BLaER1 treated with 17β-estradiol and CSF1 and Interleukin-3, amounts not matched to agents 10 nM and 100 nM (cell line): ENCODE results near the gene FGF7.
A peak's percentile ranks its signal among the peaks of the same experiment; 100 is the strongest.
"Not testable (repeated sequence)": the region's sequence is repeated elsewhere in the genome, so short reads cannot be mapped to it uniquely, and the experiment has no call there.

Experiments used
- H3K27ac ChIP-seq, 11 experiments: shearing (Covaris generic); formaldehyde crosslinking; 2 replicates each; pipeline ENCODE4 v1.8.1; 2022
- H3K27me3 ChIP-seq, 11 experiments: shearing (Covaris generic); formaldehyde crosslinking; 2 replicates each; pipeline ENCODE4 v1.8.1; 2022
- H3K36me3 ChIP-seq, 11 experiments: shearing (Covaris generic); formaldehyde crosslinking; 2 replicates each; pipeline ENCODE4 v1.8.1; 2022
- H3K4me1 ChIP-seq, 10 experiments: shearing (Covaris generic); formaldehyde crosslinking; 2 replicates each; pipeline ENCODE4 v1.8.1; 2022
- H3K4me2 ChIP-seq, 11 experiments: shearing (Covaris generic); formaldehyde crosslinking; 2 replicates each; pipeline ENCODE4 v1.8.1; 2022
- H3K4me3 ChIP-seq, 10 experiments: shearing (Covaris generic); formaldehyde crosslinking; 2 replicates each; pipeline ENCODE4 v1.8.1; 2022
- H3K9ac ChIP-seq, 11 experiments: shearing (Covaris generic); formaldehyde crosslinking; 2 replicates each; pipeline ENCODE4 v1.8.1; 2022
- H3K9me3 ChIP-seq, 11 experiments: shearing (Covaris generic); formaldehyde crosslinking; replicated peaks in 1 of 11; 2 replicates each; pipeline ENCODE4 v1.8.1; 2022
- H4K20me1 ChIP-seq, 11 experiments: shearing (Covaris generic); formaldehyde crosslinking; 2 replicates each; pipeline ENCODE4 v1.8.1; 2022
- Cebpa-rat ChIP-seq, 11 experiments: shearing (Covaris generic); IDR thresholded peaks; 2 replicates each; pipeline ENCODE4 v1.8.1; 2022

FGF7 gene

DNA sequence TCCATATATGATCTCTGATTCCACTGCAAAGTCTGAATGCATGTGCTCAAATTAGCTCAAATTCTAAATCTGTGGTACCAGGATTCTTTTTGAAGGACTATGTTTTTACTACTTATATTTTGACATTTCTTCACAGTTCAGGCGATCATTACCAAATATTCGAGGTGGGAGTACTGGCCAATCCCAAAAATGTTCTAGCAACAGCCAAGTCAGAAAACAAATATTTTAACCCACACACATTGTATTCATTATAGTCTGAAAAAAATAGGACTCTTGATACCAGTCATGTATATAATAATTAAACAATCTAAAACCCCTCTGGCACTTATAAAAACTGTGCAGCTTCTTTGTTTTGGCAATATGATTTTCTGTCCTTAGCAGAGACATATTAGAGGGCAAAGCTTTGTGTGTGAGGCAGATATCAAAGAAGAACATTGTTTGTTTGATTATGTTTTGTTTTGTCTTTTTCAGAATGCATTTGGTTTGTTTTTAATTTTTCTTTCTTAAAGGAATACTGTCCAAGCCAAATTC, 37.4 kb downstream of the FGF7 start:
- no peak overlapping the region for H3K4me2 ChIP-seq
- no peak overlapping the region for H3K9ac ChIP-seq
- H3K27me3 ChIP-seq: no peaks in the 10 kb centered on the region
- H3K27ac ChIP-seq: no peak overlapping the region
- H3K36me3 ChIP-seq: no peaks in the 10 kb centered on the region
- TF ChIP-seq Cebpa-rat (IDR thresholded peaks at IDR 0.05): no peak
- no peak overlapping the region for H3K4me3 ChIP-seq
- H3K4me1 ChIP-seq: peaks cover 0 to 5% (median 0%) of the 10 kb centered on the region in 10 experiments; a peak in 1 of 20 replicates
- H3K9me3 ChIP-seq: no peaks in the 10 kb centered on the region
- no peaks in the 10 kb centered on the region for H4K20me1 ChIP-seq

DNA sequence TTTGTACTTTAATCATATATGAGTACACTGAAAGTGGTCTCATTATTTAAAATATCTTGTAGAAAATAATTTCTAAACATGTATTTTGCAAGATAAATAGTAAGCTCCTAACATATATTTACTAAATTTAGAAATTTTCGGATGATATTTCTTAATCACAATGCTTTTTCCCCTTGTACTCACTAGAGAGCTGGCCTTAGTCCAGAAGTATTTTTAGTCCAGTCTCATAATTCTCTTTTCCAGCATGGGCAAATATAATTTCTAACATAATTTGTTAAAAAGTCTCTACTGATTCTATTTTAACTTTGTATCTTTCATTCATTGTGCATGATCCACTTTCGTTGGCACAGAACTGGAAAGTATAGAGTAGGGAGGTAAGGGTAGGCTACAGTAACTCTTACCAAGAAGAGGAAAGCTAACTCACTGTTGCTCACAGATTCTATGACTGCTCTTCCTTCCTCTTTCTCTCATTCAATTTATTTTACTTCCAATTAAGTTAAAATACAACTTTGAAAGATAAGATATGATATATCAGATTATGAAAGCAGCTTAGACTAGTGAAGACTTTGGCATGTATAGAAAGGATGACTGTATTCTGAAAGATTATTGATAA, 39.3 kb downstream of the FGF7 start:
- Histone ChIP-seq H3K4me2 (0 out of 22 replicates have a peak overlapping the region, but pooled peaks of 1 of the 11 experiments have one; percentile 15), H3K4me1 (peaks cover 0 to 5% (median 0%) of the 10 kb centered on the region in 10 experiments; a peak in 1 of 20 replicates), H3K27ac (no peak overlapping the region), H3K36me3 (no peaks in the 10 kb centered on the region), H3K27me3 (no peaks in the 10 kb centered on the region), H3K9ac (no peak overlapping the region), H3K4me3 (no peak overlapping the region), H4K20me1 (no peaks in the 10 kb centered on the region), H3K9me3 (no peaks in the 10 kb centered on the region)
- TF ChIP-seq Cebpa-rat (IDR thresholded peaks at IDR 0.05): no peak

DNA sequence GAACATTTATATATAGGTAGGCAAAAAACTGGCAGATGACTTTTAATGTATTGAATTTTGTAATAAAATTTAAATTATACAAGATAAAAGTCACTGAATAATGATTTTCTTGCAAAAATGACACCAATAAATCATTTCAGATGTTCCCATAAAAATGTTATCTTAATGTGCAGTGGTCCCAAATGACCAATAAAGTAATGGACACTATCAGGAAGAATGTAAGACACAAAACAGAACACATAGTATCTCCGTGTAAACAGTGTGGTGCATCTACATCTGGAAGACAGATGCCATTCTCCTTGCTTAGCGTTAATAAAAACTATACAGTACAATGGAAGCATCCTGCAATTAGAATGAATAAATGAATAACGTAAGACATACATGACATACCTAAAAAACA, 41.5 kb downstream of the FGF7 start:
- no peak overlapping the region for H3K9ac ChIP-seq
- H3K9me3 ChIP-seq: no peaks in the 10 kb centered on the region
- no peak overlapping the region for H3K27ac ChIP-seq
- no peak for TF ChIP-seq Cebpa-rat (IDR thresholded peaks at IDR 0.05)
- no peaks in the 10 kb centered on the region for H4K20me1 ChIP-seq
- no peak overlapping the region for H3K4me3 ChIP-seq
- no peaks in the 10 kb centered on the region for H3K27me3 ChIP-seq
- H3K4me1 ChIP-seq: peaks cover 0 to 5% (median 0%) of the 10 kb centered on the region in 10 experiments; a peak in 1 of 20 replicates
- H3K36me3 ChIP-seq: no peaks in the 10 kb centered on the region
- H3K4me2 ChIP-seq: no peak overlapping the region

DNA sequence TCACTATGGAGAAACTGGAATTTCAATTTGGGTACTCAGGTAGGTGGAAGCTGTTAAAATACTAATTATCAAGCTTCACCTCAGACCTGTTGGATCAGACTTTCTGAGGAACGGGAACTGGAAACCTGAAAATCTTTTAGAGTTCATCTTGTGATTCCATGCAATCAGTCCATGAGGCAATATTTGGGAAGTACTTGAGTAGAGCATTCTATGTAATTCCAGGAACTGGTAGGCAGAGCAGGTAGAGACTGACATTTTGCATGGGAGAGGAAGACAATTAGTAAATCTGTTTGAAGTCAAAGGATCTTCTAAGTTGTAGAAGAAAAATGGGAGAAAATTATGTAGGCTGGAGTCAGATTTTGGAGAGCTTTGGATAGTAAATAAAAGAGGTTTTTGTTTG, 43.1 kb downstream of the FGF7 start:
- Histone ChIP-seq H3K4me3 (no peak overlapping the region), H3K9me3 (no peaks in the 10 kb centered on the region), H3K4me1 (peaks cover 0 to 5% (median 0%) of the 10 kb centered on the region in 10 experiments; a peak in 1 of 20 replicates), H3K27ac (no peak overlapping the region), H3K9ac (no peak overlapping the region), H4K20me1 (no peaks in the 10 kb centered on the region), H3K4me2 (no peak overlapping the region), H3K36me3 (no peaks in the 10 kb centered on the region), H3K27me3 (no peaks in the 10 kb centered on the region)
- no peak for TF ChIP-seq Cebpa-rat (IDR thresholded peaks at IDR 0.05)

DNA sequence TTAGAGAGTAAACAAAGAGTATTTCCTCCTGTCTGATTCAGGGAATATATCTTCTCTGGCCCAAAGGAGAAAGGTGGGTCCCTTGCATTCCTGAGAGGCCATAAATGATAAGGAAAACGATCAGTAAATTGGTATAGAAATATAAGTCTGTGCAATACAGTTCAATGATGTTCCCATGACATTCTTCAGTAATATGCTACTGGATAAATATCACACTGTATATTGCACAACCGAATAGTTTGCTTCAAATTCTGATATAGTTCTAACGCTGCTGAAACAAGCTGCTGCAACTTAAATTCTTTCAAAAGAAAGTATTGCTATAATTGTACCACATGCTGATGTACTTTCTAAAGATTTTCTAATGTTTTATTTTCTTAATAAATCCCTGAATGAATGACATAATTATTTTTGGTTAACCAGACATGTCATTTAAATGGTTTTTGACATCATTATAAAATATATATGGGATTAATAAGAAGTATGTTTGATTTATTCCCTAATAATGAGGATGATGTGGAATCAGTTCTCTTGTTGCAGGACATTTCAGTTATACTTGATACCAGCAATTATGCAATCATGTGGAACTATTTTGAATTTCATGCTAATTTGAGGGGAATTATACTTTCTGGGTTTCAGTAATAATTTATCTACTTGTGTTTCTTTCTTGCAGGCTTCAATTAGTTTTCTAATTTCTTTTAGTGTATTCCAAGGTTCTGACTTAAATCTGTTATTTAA, 44.9 kb downstream of the FGF7 start:
- H3K9ac ChIP-seq: no peak overlapping the region
- no peak for TF ChIP-seq Cebpa-rat (IDR thresholded peaks at IDR 0.05)
- H3K4me3 ChIP-seq: no peak overlapping the region
- no peak overlapping the region for H3K4me2 ChIP-seq
- H3K9me3 ChIP-seq: no peaks in the 10 kb centered on the region
- H3K4me1 ChIP-seq: no peaks in the 10 kb centered on the region
- no peak overlapping the region for H3K27ac ChIP-seq
- no peaks in the 10 kb centered on the region for H3K36me3 ChIP-seq
- H4K20me1 ChIP-seq: no peaks in the 10 kb centered on the region
- H3K27me3 ChIP-seq: no peaks in the 10 kb centered on the region

DNA sequence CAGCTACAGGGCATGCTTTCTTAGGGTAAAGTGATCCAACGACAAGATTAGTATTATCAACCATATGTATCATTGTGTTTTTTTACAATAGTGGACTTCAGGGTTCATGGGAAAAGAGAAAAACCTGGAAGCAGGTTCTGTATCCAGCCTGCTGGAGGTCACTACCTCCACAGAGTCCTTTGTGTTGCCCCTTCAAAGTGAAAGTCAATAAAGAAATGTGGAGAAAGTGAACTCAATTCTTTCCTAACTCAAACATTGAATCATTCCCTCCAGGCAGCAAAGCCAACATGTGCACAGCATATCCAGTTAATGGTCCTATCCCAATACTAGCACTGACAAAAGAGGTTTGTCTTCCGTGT, 45.4 kb downstream of the FGF7 start:
- no peaks in the 10 kb centered on the region for H4K20me1 ChIP-seq
- H3K9me3 ChIP-seq: no peaks in the 10 kb centered on the region
- H3K4me3 ChIP-seq: no peak overlapping the region
- no peaks in the 10 kb centered on the region for H3K4me1 ChIP-seq
- H3K9ac ChIP-seq: no peak overlapping the region
- H3K4me2 ChIP-seq: no peak overlapping the region
- H3K27ac ChIP-seq: no peak overlapping the region
- no peaks in the 10 kb centered on the region for H3K27me3 ChIP-seq
- no peak for TF ChIP-seq Cebpa-rat (IDR thresholded peaks at IDR 0.05)
- H3K36me3 ChIP-seq: no peaks in the 10 kb centered on the region

DNA sequence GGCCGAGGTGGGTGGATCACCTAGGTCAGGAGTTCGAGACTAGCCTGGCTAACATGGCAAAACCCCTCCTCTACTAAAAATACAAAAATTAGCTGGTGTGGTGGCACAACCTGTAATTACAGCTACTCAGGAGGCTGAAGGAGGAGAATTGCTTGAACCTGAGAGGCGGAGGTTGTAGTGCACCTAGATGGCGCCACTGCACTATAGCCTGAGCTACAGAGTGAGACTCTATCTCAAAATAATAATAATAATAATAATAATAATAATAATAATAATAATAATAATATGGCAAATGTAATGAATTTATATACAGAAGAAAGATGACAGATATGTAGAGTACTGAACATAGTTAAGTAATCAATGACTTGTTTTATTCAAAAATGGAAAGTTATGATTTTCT, 48.2 kb downstream of the FGF7 start:
- not testable (repeated sequence) for H3K9me3 ChIP-seq, H3K4me3 ChIP-seq, H4K20me1 ChIP-seq, H3K4me2 ChIP-seq, H3K36me3 ChIP-seq, H3K4me1 ChIP-seq, H3K9ac ChIP-seq, H3K27ac ChIP-seq, H3K27me3 ChIP-seq

DNA sequence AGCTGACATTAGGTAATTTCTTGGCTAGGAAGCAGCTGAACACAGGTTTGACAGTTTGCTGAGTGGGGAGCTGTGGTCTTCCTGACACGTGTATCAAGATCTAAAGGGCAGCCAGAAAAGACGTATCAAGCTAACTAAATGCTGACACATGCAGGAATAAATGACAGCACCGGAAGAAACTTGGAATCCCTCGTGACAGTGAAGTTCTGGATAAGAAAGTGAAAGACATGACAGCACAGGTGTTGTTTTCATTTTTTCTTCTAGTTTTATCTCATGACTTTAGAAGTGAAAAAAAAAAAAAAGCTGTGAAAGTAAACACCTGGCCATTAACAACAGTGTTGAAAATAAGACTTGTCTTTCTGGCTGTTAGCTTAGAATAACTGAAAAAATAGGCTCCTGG, 48.7 kb downstream of the FGF7 start:
- no peaks in the 10 kb centered on the region for H3K4me1 ChIP-seq

DNA sequence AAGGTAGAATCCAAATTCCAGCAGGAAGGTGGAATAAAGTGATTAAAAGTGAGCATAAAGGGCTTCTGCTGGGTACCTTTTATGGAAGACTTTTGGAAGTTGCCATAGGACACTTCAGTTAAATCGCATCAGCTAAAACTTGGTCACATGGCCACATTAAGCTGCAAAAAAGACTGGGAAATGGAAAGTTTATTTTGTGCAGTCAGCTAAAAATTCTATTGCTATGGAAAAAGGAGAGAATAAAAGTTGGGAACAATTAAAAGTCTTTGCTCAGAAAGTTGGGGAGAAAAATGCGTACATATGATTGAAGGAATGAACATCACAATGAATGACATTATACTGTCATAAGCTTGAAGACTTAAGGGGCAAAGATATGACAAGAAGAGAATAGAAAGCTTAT, 49.3 kb downstream of the FGF7 start:
- no peak for TF ChIP-seq Cebpa-rat (IDR thresholded peaks at IDR 0.05)
- H3K36me3 ChIP-seq: no peaks in the 10 kb centered on the region
- no peaks in the 10 kb centered on the region for H3K27me3 ChIP-seq
- no peaks in the 10 kb centered on the region for H3K4me1 ChIP-seq
- H3K4me3 ChIP-seq: no peak overlapping the region
- no peaks in the 10 kb centered on the region for H4K20me1 ChIP-seq
- H3K9ac ChIP-seq: no peak overlapping the region
- no peaks in the 10 kb centered on the region for H3K9me3 ChIP-seq
- no peak overlapping the region for H3K4me2 ChIP-seq
- no peak overlapping the region for H3K27ac ChIP-seq

More for the DNA sequence above, 48.7 kb downstream of the FGF7 start:
- Histone ChIP-seq H3K27ac (no peak overlapping the region), H4K20me1 (no peaks in the 10 kb centered on the region), H3K27me3 (no peaks in the 10 kb centered on the region), H3K9ac (no peak overlapping the region), H3K4me2 (no peak overlapping the region), H3K36me3 (no peaks in the 10 kb centered on the region), H3K9me3 (no peaks in the 10 kb centered on the region), H3K4me3 (no peak overlapping the region)
- TF ChIP-seq Cebpa-rat (IDR thresholded peaks at IDR 0.05): no peak

DNA sequence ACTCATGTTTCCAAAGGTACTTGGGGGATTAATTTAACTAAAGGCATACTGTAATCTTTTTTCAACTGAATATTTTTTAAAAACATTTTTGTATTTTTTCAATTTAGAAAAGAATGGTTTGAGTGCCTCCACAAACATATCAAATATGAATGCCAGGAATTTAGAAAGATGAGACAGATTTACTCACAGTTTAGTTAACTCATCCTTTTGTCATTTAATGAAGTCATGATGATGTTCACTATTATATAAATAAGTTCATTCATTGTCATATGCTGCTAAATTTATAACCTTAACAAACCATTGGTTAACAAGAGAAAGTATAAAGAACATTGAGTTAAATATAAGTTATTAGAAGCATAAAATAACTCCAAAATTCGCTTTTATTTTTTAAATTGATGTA, 50.0 kb downstream of the FGF7 start:
- H3K27ac ChIP-seq: no peak overlapping the region
- H3K4me2 ChIP-seq: no peak overlapping the region
- TF ChIP-seq Cebpa-rat (IDR thresholded peaks at IDR 0.05): no peak
- no peaks in the 10 kb centered on the region for H4K20me1 ChIP-seq
- no peaks in the 10 kb centered on the region for H3K4me1 ChIP-seq
- H3K9ac ChIP-seq: no peak overlapping the region
- no peak overlapping the region for H3K4me3 ChIP-seq
- no peaks in the 10 kb centered on the region for H3K36me3 ChIP-seq
- no peaks in the 10 kb centered on the region for H3K27me3 ChIP-seq
- H3K9me3 ChIP-seq: no peaks in the 10 kb centered on the region

DNA sequence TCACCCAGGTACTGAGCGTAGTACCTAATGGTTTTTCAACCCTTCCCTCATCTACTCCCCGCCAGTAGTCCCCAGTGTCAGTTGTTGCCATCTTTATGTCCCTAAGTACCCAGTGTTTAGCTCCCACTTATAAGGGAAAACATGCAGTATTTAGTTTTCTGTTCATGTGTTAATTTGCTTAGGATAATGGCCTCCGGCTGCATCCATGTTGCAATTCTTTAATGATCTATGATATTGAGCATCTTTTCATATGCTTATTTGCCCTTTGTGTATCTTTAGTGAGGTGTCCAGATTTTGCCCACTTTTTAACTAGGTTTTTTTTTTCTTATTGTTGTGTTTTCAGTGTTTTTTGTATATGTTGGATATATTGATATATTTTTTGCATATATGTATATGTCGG, 55.0 kb downstream of the FGF7 start:
- H3K27ac ChIP-seq, H3K4me2 ChIP-seq, H3K4me1 ChIP-seq, H3K9me3 ChIP-seq, H3K9ac ChIP-seq, H3K27me3 ChIP-seq, H3K36me3 ChIP-seq, H4K20me1 ChIP-seq, H3K4me3 ChIP-seq: not testable (repeated sequence)

DNA sequence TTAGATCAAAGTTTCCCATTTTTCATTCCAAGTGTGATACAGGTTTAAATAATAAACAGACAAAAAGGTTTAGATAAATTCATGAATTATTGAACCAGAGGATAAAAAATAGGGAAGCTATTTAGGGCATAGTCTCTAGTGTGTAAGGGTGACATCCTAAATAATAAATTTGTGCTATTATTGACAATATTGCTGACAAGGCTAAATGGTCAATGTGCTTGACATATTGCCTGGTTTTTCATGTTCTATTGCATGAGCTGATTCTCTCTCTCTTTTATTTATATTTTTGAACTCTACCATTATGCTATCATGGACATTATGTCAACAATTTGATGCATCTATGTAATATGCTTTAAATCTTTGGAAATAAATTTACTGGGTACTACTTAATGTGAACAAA, 55.9 kb downstream of the FGF7 start:
- H3K36me3 ChIP-seq, H3K27ac ChIP-seq, H3K4me1 ChIP-seq, H3K27me3 ChIP-seq, H4K20me1 ChIP-seq, H3K4me2 ChIP-seq, H3K9ac ChIP-seq, H3K4me3 ChIP-seq, H3K9me3 ChIP-seq: not testable (repeated sequence)

DNA sequence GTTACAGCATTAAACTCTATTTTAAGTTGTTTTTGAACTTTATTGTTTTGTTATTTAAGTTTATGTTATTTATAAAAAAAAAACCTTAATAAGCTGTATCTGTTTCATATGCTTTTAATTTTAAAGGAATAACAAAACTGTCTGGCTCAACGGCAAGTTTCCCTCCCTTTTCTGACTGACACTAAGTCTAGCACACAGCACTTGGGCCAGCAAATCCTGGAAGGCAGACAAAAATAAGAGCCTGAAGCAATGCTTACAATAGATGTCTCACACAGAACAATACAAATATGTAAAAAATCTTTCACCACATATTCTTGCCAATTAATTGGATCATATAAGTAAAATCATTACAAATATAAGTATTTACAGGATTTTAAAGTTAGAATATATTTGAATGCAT, 62.4 kb downstream of the FGF7 start:
- H3K4me1 ChIP-seq, H3K27me3 ChIP-seq, H3K9ac ChIP-seq, H3K4me2 ChIP-seq, H3K4me3 ChIP-seq, H4K20me1 ChIP-seq, H3K36me3 ChIP-seq, H3K27ac ChIP-seq, H3K9me3 ChIP-seq: not testable (repeated sequence)
